CD4-positive, alpha-beta T cell treated with Interleukin-15 for 1 hour (primary cell): ENCODE data around the gene SLC43A1.
"Not testable (repeated sequence)": the region's sequence is repeated elsewhere in the genome, so short reads cannot be mapped to it uniquely, and the experiment has no call there.

Experiments
- DNase-seq: peaks from one replicate; pipeline ENCODE4 v3.0.0-alpha.2; 2020

Gene SLC43A1

DNA sequence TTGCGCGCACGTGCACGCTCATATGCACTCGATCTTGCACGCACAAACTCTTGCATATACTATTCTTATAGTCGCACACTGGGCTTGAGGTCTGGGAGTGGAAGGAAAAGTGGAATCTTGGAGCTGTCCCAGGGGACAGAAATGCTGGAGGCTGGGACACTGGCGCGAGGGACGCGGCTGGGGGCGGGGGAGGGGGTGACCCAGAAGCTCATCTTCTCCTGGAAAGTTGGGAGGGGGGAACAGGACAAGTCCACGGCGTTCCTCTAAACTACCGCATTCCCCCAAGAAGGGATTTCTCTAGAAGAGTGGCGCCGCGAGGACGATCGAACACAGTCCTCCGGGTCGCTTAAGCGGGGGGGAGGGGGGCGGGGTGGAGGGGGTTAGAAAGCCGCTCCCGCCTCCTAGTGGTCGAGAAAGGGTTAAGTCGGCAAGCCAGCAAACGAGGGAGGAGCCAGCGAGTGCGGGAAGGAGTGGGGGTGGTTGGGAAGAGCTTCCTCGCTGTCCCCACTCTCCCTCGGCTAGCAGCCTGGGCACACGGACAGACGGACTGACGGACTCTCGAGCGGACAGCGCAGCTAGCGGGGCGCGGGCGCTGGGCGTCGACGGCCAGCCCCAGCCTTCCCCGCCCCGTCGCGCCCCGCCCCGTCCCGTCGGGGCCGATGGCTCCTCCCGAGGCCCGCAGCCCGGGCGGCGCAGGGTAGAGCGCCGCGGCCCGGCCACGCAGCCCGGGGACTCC is 55.3 kb downstream of the SLC43A1 start, which contains the start of gene RTN4RL2:
RTN4RL2 (plus strand) TSS at position 507 of the 736 bp plus-strand sequence. CDS start 338 bp downstream, outside the sequence.
- DNase-seq = no peak

GRCh38 chr11:57459164-57460021 is 56.1 kb downstream of the SLC43A1 start:
- DNase-seq = no peak

DNA sequence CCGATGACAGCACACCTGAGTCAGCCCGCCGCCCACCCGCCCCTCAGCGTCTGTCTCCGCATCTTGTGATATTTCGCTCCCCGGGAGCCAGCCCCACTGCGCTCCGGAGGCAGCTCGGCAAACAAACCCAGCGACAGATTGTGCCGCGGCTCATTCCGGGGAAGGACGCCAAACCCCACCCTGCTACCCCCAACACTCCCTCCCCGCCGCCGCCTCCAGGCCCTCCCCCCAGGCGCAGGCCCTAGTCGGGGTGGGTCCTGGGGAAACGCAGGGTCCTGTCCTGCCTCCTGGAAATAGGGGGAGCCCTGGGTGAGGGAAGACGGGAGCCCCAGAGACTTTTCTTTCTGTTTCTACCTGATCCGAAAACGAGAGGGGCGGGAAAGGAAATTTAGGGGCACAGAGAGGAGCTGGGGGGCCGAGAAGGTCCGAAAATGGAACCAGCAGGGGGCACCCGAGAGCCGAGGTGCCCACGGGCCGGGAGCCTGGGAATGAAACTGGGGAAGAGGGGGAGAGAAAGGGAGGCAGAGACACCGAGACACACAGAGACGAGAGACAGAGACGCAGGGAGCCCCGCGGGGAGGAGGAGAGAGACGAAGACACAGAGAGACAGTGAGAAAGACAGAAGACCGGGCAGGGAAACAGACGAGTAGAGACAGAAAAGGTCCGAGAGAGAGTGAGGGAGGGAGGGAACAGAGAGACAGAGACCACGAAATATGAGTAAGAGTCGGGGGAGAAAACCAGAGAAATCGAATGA is 56.9 kb downstream of the SLC43A1 start:
- DNase-seq = no peak

GRCh38 chr11:57458060-57458409 is 57.5 kb downstream of the SLC43A1 start:
- no peak for DNase-seq

DNA sequence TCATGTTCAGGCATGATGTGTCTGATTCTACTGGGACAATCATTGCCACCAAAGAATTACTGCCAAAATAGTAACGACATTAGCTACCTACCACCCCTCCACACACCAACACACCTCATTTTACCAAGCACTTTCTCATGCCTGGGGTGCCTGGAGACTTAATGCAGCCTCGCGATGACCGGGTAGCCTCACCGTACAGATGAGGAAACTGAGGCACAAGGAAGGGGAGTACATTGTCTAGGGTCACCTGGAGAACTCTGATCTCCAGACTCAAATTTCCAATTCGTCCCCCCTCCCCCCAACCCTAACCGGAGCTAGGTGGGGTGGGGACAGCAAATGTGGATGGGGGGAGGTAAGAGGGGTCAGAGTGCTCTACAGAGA is 57.9 kb downstream of the SLC43A1 start:
- DNase-seq = no peak

DNA sequence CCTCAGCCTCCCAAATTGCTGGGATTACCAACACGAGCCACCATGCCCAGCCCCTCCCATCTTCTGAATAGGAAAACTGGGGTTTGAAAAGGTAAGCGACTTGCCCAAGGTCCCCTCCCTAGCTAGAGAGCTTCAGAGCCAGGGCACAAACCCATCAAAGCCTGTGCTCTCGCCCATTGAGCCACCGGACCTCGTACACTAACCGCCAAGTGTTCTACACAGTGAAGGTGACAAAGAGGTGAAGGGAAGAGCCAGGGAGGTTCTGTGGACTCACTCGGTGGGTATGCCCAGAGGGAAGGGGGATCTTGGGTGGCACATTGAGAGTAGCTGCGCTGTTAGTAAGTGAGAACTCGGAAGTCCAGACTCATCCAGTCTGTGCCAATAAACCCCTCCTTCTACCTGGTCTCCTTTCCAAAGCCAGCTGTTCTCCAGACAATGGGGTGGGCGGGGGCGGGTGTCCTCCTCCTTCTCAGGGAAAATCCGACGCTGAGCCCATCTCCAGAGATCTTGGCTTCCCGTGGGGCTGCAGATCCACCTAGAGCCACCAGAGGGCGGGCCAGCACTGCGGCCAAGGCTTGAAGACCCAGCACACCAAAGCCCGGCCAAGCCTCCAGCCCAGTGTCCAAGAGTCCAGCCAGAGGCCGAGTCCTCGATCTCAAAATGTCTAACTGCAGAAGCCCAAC is 58.4 kb downstream of the SLC43A1 start:
- peak; percentile 73 for DNase-seq

DNA sequence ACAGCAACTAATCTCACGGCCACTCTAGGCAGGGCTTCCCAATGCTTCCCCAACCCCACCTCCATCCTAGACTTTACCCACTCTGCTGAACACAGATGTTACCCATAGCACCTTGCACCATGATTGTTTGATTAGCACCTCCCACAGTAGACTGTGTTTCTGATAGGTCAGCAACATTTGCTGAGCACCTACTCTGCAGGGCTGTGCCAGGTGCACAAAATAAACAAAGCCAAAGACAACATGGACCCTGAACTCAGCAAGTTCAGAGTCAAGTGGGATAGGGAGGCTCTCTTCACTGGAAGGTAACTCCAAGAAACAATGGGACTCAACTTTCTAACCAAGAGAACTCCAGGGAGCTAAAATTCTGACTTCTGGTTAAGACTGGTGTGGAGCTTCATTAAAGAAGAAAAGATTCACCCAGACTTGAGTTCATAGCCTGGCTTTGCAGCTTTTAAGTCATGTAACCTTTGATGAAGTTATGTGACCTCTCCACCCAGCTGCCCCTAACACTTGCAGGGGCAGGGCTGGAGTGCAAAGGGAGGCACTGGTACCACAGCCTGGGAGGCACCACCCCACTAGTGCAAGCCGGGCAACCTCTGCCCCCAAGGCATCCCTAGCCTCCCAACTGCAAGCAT is 61.8 kb downstream of the SLC43A1 start:
- no peak for DNase-seq

- DNase-seq = no peak
These were observed 69.4 kb downstream of the SLC43A1 start for GRCh38 chr11:57446055-57446454.

- DNase-seq = not testable (repeated sequence)
These were observed 70.4 kb downstream of the SLC43A1 start for GRCh38 chr11:57445122-57445394.

- DNase-seq = no peak
These were observed 71.0 kb downstream of the SLC43A1 start for GRCh38 chr11:57444362-57445121.

DNA sequence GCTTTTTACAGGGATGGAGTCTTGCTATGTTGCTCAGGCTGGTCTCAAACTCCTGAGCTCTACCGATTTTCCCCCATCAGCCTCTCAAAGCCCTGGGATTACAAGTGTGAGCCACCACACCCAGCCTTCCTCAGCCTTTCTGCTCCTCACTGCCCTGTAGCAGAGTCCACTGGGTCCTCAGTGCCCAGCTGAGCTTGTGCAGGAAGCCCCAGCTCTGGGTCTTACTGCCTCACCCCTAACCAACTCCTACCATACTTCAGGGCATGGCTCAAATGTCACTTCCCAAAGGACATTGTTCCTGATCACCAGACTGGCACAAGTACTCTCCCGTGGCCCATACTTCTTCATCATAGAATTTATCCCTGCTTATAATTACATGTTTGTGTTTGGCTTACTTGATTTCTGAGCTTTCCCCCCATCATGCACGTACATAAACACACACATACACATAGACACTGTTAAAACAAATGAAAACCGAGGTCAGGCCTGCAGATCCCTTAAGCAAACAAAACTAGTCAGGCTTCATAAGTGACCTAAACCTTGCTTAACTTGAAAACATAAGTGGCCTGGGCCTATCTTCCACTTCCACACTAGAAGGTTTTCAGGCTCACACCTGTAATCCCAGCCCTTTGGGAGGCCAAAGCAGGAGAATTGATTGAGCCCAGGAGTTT is 74.6 kb downstream of the SLC43A1 start:
- DNase-seq = no peak

DNA sequence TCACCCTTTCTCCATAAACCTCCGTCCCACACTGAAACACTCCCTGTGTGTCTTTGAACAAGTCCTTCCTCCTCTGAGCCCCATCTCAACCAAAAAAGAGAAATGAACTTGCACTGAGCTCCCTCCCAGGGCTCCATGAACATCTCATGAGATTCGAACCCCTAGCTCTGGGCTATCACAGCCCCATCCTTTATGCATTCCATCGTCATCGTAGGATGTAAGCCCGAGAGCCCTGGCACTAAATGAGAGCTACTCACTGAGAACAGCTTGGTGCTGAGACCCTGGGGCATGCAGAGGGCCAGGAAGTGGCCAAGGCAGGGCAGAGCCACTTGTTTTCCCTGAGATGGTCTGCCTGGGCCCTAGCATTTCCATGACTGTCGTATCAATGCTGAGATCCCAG is 75.7 kb downstream of the SLC43A1 start:
- no peak for DNase-seq

- DNase-seq = no peak
These were observed 76.9 kb downstream of the SLC43A1 start for GRCh38 chr11:57438345-57439285.

DNA sequence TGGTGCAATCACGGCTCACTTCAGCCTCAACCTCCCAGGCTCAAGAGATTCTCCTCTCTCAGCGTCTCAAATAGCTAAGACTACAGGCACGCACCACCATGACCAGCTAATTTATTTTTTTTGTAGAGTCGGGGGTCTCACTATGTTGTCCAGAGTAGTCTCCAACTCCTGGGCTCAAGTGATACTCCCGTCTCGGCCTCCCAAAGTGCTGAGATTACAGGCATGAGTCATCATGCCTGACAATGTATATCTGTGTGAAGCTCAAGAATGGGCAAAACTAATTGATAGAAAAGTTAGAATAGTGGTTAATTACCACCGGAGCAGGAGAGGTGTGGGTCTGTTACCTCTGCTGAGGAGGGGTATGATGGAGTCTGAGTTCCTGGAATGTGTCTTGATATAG is 79.5 kb downstream of the SLC43A1 start:
- DNase-seq = no peak

DNA sequence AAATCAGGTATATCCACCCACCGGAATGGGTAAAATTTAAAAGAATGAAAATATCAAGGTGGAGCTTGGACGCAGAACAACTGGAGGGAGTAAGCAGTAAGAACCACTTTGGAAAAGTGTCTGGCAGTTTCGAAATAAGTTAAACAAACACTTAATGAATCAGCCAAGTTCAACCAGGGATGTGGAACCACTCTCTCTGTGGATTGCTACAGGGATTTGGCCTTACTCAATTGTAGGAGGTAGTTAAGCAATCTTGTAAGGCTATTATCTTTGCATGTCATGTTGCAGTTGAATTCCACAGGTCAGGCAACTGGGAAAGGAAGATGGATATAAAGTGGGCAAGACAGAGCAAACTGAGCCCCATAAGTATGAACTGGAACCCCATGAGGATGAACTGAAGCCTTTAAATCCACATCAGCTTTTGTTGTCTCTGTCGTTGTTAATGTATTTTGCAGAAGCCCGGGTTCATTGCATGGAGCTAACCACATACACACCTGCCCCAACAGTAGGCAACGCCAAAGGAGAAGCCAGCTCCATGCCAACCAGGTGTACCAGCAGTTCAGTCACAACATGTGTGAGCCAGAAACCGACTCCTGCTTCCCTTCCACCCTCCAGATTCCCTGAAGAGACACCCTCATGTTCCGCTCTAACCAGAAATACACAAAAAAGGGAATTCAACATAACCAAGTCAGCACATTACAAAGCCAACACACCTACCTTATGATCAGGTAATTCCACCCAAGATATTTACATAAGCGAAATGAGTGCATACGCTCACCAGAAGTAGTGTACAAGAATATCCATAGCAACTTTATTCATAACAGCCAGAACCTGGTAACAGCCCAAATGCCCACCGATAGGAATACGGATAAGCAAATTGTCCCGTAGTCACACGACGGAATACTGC is 80.6 kb downstream of the SLC43A1 start:
- DNase-seq = no peak
